PC-3 (cell line): ENCODE data around the gene LYZL6. TPM values are rescaled to one million over a fixed set of nuclear protein-coding genes. Genes with fewer than 3 reads are reported as not detected.

ENCODE experiments used
- ATAC-seq: fragments of 200-7000 bp; cut with Tn5 transposase; 2 replicates; pipeline ENCODE4 v1.9.1; 2020; ENCODE audit warnings: mild to moderate bottlenecking, moderate library complexity
- BruUV-seq: library from RNA; stranded (reverse); fragments of 400-500 nt; replicated peaks from 2 replicates; lab custom pipeline; 2021; lab: Mats Ljungman, UMichigan
- CTCF ChIA-PET: fragments of 300-600 bp; sonication (Branson Sonifier 250); formaldehyde crosslinking; loops from one replicate; lab custom pipeline; 2022; ENCODE audit warnings: antibody characterized with exemption; lab: Charles Lee
- POLR2A ChIA-PET: fragments of 300-600 bp; sonication (Branson Sonifier 250); formaldehyde crosslinking; loops from one replicate; lab custom pipeline; 2022; ENCODE audit warnings: antibody characterized with exemption; ENCODE audit not compliant: unreplicated experiment; lab: Charles Lee
- DNase-seq: peaks from one replicate; pipeline ENCODE4 v3.0.0-alpha.2; 2015
- H2AFZ ChIP-seq: fragments of 300-600 bp; sonication (generic); 2 replicates; pipeline ENCODE4 v1.6.0; 2016; ENCODE audit warnings: antibody characterized with exemption, low read length
- H3F3A ChIP-seq: fragments of 300-600 bp; sonication (generic); one replicate; pipeline ENCODE4 v1.6.0; 2017; ENCODE audit warnings: antibody characterized with exemption, low read length, control low read depth, mild to moderate bottlenecking; ENCODE audit not compliant: unreplicated experiment
- H3K27ac ChIP-seq: fragments of 300-600 bp; sonication (generic); 2 replicates; pipeline ENCODE4 v1.5.1; 2016; ENCODE audit warnings: mild to moderate bottlenecking, low read length
- H3K27me3 ChIP-seq: fragments of 300-600 bp; sonication (generic); 2 replicates; pipeline ENCODE4 v1.6.1; 2016; ENCODE audit warnings: low read length, mixed read lengths
- H3K36me3 ChIP-seq: fragments of 300-600 bp; sonication (generic); 2 replicates; pipeline ENCODE4 v1.6.1; 2016; ENCODE audit warnings: low read depth, mixed run types, low read length, mixed read lengths
- H3K4me1 ChIP-seq: fragments of 300-600 bp; sonication (generic); 2 replicates; pipeline ENCODE4 v1.5.1; 2016; ENCODE audit warnings: low read length; ENCODE audit not compliant: insufficient read depth
- H3K4me2 ChIP-seq: fragments of 300-600 bp; sonication (generic); 2 replicates; pipeline ENCODE4 v1.6.0; 2016; ENCODE audit warnings: low read length
- H3K4me3 ChIP-seq: fragments of 300-600 bp; sonication (generic); 2 replicates; pipeline ENCODE4 v1.5.1; 2016; ENCODE audit warnings: mild to moderate bottlenecking, low read length, mixed read lengths
- H3K79me2 ChIP-seq: fragments of 300-600 bp; sonication (generic); 2 replicates; pipeline ENCODE4 v1.6.1; 2017; ENCODE audit warnings: low read length, mixed read lengths
- H3K9ac ChIP-seq: fragments of 300-600 bp; sonication (generic); 2 replicates; pipeline ENCODE4 v1.6.0; 2016; ENCODE audit warnings: mild to moderate bottlenecking, low read length
- H3K9me2 ChIP-seq: fragments of 300-600 bp; sonication (generic); replicated peaks from 2 replicates; pipeline ENCODE4 v1.6.1; 2016; ENCODE audit warnings: mixed run types, low read length, mixed read lengths
- H3K9me3 ChIP-seq: fragments of 300-600 bp; sonication (generic); 2 replicates; pipeline ENCODE4 v1.6.1; 2016; ENCODE audit warnings: low read length, mixed read lengths
- H4K20me1 ChIP-seq: fragments of 300-600 bp; sonication (generic); 2 replicates; pipeline ENCODE4 v1.6.1; 2016; ENCODE audit warnings: low read length, mixed read lengths
- CTCF ChIP-seq: fragments of 300-600 bp; sonication (generic); conservative IDR thresholded peaks from 2 replicates; pipeline ENCODE4 v1.5.1; 2017; ENCODE audit warnings: antibody characterized with exemption, low read depth, mild to moderate bottlenecking, low read length
- EZH2 ChIP-seq: fragments of 300-600 bp; sonication (generic); IDR thresholded peaks from one replicate; pipeline ENCODE4 v1.6.1; 2017; ENCODE audit warnings: antibody characterized with exemption, mild to moderate bottlenecking, low read length; ENCODE audit not compliant: unreplicated experiment
- EZH2phosphoT487 ChIP-seq: fragments of 300-600 bp; sonication (generic); IDR thresholded peaks from 2 replicates; pipeline ENCODE4 v1.6.1; 2018; ENCODE audit warnings: mild to moderate bottlenecking, antibody characterized with exemption, low read length, borderline replicate concordance
- intact Hi-C: fragments of 100-400 bp; cut with micrococcal nuclease; formaldehyde crosslinking; loops from 2 replicates; pipeline ENCODE4 v1.9.0; 2023
- total RNA-seq: library from RNA; depleted of rRNA; stranded (reverse); fragments of >200 nt; gene quantifications from 2 replicates; pipeline ENCODE4 v1.2.3, GENCODE V29; 2014

Gene LYZL6
- total RNA-seq, 1 experiment from 2014 or later, result not detected

DNA sequence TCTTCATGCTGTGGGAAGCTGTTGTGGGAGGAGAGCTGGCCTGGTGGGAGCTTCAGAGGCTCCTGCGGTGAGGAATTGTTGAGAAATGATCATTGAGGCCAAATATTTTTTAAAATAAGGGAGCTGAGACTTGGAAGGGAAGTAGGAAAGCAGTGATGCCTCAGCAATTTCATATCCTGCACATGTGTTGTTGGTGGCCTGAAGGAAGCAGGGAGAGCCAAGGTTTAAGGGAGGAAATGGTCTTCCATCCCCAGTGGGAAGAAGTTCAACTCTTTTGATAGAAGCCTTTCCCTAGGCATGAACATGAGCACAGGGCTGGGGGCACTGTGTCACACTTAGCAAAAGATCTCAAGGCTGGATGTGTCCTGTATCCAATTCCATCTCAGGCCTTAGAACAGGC, 43.1 kb upstream of the LYZL6 start, which contains the start of gene CCL14:
CCL14 (minus strand) TSS at position 87 of the 400 bp plus-strand sequence; CDS start at position 7, 80 bp downstream.
- no peak for TF ChIP-seq EZH2phosphoT487
- TF ChIP-seq EZH2, result no peak
- no peak for TF ChIP-seq CTCF
- POLR2A ChIA-PET, result no interaction called here
- DNase-seq (no peak), ATAC-seq (no peak)
- Histone ChIP-seq H3K36me3 (no peaks in the 10 kb centered on the region), H3F3A (no peaks in the 10 kb centered on the region), H2AFZ (no peak within 1 kb of the TSS), H3K9me2 (no peaks in the 10 kb centered on the region), H3K27me3 (no peaks in the 10 kb centered on the region; the same call in none of the 2 replicates), H3K4me3 (no peak within 1 kb of the TSS), H3K4me2 (no peak within 1 kb of the TSS), H3K4me1 (no peaks in the 10 kb centered on the region), H3K9ac (no peak within 1 kb of the TSS), H3K79me2 (no peaks in the 10 kb centered on the region), H3K27ac (no peak within 1 kb of the TSS), H4K20me1 (no peaks in the 10 kb centered on the region), H3K9me3 (no peaks in the 10 kb centered on the region)
- BruUV-seq, result no TSS peak
- intact Hi-C loops, result no loop called here
- CTCF ChIA-PET, result no interaction called here

- H3K36me3 ChIP-seq, result no peaks in the 10 kb centered on the region
- no peaks in the 10 kb centered on the region for H3F3A ChIP-seq
- H3K9me2 ChIP-seq, result no peaks in the 10 kb centered on the region
- H3K27ac ChIP-seq, result no peak overlapping the region
- TF ChIP-seq CTCF, result no peak
- no peak for TF ChIP-seq EZH2
- TF ChIP-seq EZH2phosphoT487, result no peak
- DNase-seq (no peak), ATAC-seq (no peak)
- H2AFZ ChIP-seq, result no peak overlapping the region
- H3K4me1 ChIP-seq, result no peaks in the 10 kb centered on the region
- H4K20me1 ChIP-seq, result no peaks in the 10 kb centered on the region
- BruUV-seq, result no TSS peak
- no peaks in the 10 kb centered on the region for H3K79me2 ChIP-seq
- no peaks in the 10 kb centered on the region for H3K9me3 ChIP-seq
- POLR2A ChIA-PET, result no interaction called here
- CTCF ChIA-PET, result no interaction called here
- no peak overlapping the region for H3K9ac ChIP-seq
- intact Hi-C loops, result no loop called here
- H3K27me3 ChIP-seq, result no peaks in the 10 kb centered on the region; the same call in none of the 2 replicates
- no peak overlapping the region for H3K4me3 ChIP-seq
- H3K4me2 ChIP-seq, result no peak overlapping the region
Measured at GRCh38 chr17:35984140-35984539, 40.6 kb upstream of the LYZL6 start.

- no peaks in the 10 kb centered on the region for H3K9me3 ChIP-seq
- H3K9me2 ChIP-seq, result no peaks in the 10 kb centered on the region
- H3K9ac ChIP-seq, result no peak overlapping the region
- ATAC-seq, result no peak
- no TSS peak for BruUV-seq
- H3K4me2 ChIP-seq, result no peak overlapping the region
- no peaks in the 10 kb centered on the region for H3K4me1 ChIP-seq
- intact Hi-C loops, result no loop called here
- H4K20me1 ChIP-seq, result no peaks in the 10 kb centered on the region
- no peaks in the 10 kb centered on the region for H3F3A ChIP-seq
- no peaks in the 10 kb centered on the region for H3K79me2 ChIP-seq
- TF ChIP-seq EZH2phosphoT487, result no peak
- no peak for TF ChIP-seq EZH2
- TF ChIP-seq CTCF, result no peak
- no peak for DNase-seq
- ChIA-PET POLR2A (no interaction called here), CTCF (interaction anchor here (0.6 kb wide), 1 partner anchor 12 kb away, joined by 7 read pairs; no protein-coding TSS in a partner anchor)
- no peak overlapping the region for H2AFZ ChIP-seq
- no peaks in the 10 kb centered on the region for H3K36me3 ChIP-seq
- H3K27ac ChIP-seq, result no peak overlapping the region
- no peak overlapping the region for H3K4me3 ChIP-seq
- H3K27me3 ChIP-seq, result no peaks in the 10 kb centered on the region; the same call in none of the 2 replicates
Measured at GRCh38 chr17:35982409-35983191, 39.1 kb upstream of the LYZL6 start.
